Measurements from ENCODE around the gene PPID. TPM values are rescaled to one million over a fixed set of nuclear protein-coding genes. Genes with fewer than 3 reads are reported as not detected.

Gene PPID
- total and polyA plus RNA-seq, 2 of the 13 experiments (the other 11 are each of a cell fraction or from before 2014, with no cell fraction given) = 15.4 to 63.4 TPM

GRCh38 chr4:158722917-158723793 lies at the start of gene PPID (continued):
- TF ChIP-seq ZBTB49 (CRISPR knock-in tag; IDR thresholded peaks at IDR 0.05; ENCODE audit: borderline replicate concordance) (no peak), MED13 (CRISPR knock-in tag; IDR thresholded peaks at IDR 0.05) (0 out of 2 replicates have a peak, but pooled peaks have one; percentile 48), ZNF597 (CRISPR knock-in tag; IDR thresholded peaks at IDR 0.05) (no peak), ZNF234 (CRISPR knock-in tag; conservative IDR thresholded peaks at IDR 0.05) (0 out of 2 replicates have a peak, but pooled peaks have one; percentile 44), PAF1 (CRISPR knock-in tag; IDR thresholded peaks at IDR 0.05) (no peak), LBX2 (CRISPR knock-in tag; IDR thresholded peaks at IDR 0.05; ENCODE audit: borderline replicate concordance) (0 out of 2 replicates have a peak, but pooled peaks have one; percentile 26), ZNF484 (CRISPR knock-in tag; IDR thresholded peaks at IDR 0.05; ENCODE audit: borderline replicate concordance, low read depth) (no peak), THAP8 (CRISPR knock-in tag; IDR thresholded peaks at IDR 0.05; ENCODE audit: borderline replicate concordance) (0 out of 2 replicates have a peak, but pooled peaks have one; percentile 25), ZC3H13 (CRISPR knock-in tag; IDR thresholded peaks at IDR 0.05) (peak; percentile 55), ZNF407 (CRISPR knock-in tag; IDR thresholded peaks at IDR 0.05; ENCODE audit: not compliant biosample characterization) (peak; percentile 79), ZNF761 (CRISPR knock-in tag; conservative IDR thresholded peaks at IDR 0.05) (no peak), ZNF580 (CRISPR knock-in tag; IDR thresholded peaks at IDR 0.05; ENCODE audit: borderline replicate concordance, low read depth) (no peak; the same call in none of the 2 replicates), HNRNPK (IDR thresholded peaks at IDR 0.05; ENCODE audit: low read depth, low read length, poor library complexity, severe bottlenecking) (no peak)

Measured in HepG2 (cell line).